Stimulated activated CD4-positive, alpha-beta T cell treated with anti-CD3 and anti-CD28 coated beads, Interleukin-4, amount 100 ng/mL, for 1 hour (primary cell): ENCODE data around the gene AMN1.
"Not testable (repeated sequence)": the region's sequence is repeated elsewhere in the genome, so short reads cannot be mapped to it uniquely, and the experiment has no call there.

ENCODE experiments used
- DNase-seq: peaks from one replicate; pipeline ENCODE4 v3.0.0-alpha.2; 2020

AMN1 gene

GRCh38 chr12:31732926-31733548 is 4.2 kb upstream of the AMN1 start:
- no peak for DNase-seq

GRCh38 chr12:31731203-31731602 is 2.4 kb upstream of the AMN1 start:
- DNase-seq = not testable (repeated sequence)

DNA sequence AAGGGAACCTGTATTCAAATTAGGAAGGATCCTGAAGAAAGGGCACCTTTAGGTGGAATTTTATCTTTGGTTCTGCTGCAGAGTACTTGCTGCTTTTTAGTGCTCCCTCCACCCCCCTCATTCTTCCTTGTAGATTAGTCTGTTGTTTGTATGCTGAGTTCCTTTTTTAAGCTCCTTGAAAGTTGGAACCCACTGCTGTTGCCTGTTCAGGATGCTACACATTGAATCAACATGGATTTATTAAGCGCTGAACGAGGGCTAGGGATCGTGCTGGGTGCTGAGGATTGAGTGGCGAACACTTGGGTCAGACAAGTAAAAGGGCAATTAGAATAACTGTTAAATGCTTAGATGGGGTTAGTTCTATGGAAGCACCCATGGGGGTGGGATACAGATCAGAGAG is 884 bp upstream of the AMN1 start:
- no peak for DNase-seq

GRCh38 chr12:31728289-31728916 is 418 bp downstream of the AMN1 start:
- DNase-seq = peak; percentile 27

DNA sequence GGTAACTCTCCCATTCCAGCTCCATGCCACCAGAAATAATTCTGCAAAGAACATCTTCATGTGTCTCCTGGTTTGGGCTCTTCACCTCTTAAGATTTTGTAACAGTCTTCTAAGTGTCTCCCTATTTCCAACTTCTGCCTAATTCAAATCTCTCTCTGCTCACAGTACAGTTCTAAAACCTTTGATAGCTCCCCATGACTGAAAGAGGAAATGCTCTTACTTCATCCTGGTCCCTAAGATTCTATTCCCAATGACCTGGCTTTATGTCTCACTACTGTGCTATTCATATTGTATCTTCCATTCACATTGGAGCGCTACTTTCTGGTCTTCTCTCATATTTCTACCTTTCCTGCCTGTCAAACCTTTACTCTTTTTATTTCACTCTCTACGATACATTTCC is 1.6 kb downstream of the AMN1 start:
- no peak for DNase-seq

GRCh38 chr12:31726575-31726974 is 2.2 kb downstream of the AMN1 start:
- no peak for DNase-seq

DNA sequence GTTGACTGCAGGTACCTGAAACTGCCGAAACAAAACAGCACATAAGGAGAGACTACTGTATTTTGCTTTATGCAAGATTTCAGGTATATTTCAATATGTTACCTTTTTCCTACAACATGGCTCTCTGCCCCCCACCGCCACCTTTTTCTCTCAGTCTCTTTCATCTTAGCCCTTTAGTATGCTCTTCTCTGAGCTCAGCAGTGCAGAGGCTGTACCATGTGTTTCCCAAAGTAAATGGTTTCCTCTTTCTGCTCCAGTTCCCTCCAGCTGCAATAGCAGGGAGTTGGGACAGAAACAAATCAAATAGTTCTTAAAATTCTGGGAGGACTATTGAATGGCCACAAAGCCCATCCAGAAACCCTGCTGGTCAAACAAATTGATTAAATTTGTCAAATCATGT is 4.3 kb downstream of the AMN1 start:
- DNase-seq = no peak

- DNase-seq = no peak
These were observed 6.2 kb downstream of the AMN1 start for GRCh38 chr12:31722580-31722979.

DNA sequence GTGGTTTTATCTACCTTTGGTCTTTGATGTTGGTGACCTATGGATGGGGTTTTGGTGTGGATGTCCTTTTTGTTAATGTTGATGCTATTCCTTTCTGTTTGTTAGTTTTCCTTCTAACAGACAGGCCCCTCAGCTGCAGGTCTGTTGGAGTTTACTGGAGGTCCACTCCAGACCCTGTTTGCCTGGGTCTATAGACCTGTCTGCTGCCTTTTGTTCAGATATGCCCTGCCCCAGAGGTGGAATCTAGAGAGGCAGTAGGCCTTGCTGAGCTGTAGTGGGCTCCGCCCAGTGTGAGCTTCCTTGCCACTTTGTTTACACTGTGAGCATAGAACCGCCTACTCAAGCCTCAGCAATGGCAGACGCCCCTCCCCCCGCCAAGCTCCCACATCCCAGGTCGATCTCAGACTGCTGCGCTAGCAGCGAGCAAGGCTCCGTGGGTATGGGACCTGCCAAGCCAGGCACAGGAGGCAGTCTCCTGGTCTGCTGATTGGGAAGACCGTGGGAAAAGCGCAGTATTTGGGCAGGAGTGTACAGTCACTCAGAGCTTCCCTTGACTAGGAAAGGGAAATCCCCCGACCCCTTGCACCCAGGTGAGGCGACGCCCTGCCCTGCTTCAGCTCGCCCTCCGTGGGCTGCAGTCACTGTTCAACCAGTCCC is 10.2 kb downstream of the AMN1 start:
- DNase-seq = not testable (repeated sequence)

- DNase-seq = not testable (repeated sequence)
These were observed 11.8 kb downstream of the AMN1 start for GRCh38 chr12:31716998-31717397.

DNA sequence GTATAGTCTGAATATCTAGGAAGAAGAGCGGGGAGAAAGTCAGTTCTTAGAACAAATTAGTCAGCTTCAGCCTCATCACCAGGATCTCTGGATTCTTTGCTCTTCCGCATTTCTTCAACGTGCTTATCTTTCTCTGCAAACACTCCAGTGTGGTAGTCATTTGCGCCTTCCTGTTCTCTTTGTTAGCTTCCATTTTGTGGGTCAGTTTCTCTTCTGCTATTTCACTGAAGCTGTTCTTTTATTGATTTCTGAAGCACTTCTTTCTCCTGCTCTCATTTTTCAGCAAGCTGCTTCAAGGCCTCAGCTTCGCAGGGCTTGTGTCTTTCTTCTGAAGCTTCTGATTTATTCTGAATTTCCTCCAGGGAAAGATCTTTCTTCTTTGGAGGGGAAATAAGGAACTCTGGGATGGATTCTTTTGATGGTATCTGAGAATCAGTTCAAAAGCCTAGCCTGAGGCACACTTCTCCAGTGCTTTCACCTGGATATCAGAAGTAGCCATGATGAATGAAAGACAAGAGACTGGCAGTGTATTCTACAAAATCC is 13.5 kb downstream of the AMN1 start:
- no peak for DNase-seq

DNA sequence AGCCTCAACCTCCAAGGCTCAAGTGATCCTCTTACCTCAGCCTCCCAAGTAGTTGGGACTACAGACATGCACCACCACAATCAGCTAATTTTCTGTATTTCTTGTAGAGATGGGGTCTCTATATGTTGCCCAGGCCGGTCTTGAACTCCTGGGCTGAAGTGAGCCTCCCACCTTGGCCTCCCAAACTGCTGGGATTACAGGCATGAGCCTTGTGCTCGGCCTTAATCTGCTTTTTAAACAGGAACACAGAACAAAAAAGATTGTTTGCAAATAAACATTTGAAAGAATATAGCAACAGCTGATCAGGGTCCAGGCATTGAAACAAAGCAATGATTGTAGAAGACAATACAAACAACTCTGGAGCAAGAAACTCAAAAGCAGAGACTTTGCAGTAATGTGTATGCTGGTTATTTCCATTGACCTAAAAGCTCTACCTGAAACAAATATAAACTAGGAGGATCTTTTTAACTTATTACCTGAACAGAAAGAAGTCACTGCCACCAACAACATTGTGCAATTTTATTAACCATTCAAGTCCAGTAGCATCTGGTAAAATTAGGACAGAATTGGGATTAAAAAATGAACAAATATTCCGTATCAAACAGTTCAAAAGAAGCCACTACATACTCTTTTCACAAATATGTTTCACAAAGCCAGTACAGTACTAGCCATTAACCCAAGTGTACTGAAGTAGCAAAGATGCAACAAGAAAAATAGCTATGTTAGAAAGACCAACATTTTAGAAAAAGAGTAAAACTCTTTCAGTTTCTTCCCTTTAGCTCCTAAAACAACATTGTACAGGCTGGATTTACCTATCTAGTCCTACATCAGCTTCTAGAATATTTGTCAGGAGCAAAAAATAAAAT is 14.2 kb downstream of the AMN1 start:
- no peak for DNase-seq

GRCh38 chr12:31712877-31713276 is 15.9 kb downstream of the AMN1 start:
- DNase-seq = no peak

DNA sequence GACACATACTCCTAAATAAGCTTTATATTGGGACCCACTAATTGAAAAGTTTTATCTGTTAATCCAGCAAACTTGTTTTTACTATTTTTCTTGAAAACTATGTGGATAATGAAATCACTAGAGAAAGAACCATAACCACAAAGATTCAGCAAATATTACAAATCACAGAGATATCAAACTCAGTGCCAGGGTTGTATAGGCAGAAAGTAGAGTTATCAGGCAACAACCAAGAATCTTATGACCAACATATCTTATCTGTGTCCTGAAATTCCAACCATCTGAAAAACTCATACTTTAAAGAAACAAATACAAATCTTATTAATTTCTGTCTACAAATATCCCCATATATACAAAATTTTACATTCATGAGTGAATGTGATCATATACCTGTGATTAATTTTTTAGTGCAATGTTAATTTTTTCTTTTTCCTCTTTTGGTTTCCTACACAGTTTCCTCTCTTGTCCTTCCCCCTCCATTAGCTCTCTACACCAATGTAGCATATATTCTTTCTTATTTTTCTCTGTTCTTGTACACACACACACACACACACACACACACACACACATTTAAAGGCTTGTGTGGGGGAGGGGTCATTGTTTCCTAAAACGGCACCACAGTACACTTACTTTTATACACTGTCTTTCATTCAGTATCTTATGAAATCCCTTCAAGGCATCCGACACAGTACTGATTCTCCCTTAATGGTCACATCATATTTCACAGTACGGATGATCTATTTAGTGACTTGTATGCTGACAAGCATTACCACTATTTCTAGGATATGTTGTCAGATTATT is 18.6 kb downstream of the AMN1 start:
- no peak for DNase-seq

DNA sequence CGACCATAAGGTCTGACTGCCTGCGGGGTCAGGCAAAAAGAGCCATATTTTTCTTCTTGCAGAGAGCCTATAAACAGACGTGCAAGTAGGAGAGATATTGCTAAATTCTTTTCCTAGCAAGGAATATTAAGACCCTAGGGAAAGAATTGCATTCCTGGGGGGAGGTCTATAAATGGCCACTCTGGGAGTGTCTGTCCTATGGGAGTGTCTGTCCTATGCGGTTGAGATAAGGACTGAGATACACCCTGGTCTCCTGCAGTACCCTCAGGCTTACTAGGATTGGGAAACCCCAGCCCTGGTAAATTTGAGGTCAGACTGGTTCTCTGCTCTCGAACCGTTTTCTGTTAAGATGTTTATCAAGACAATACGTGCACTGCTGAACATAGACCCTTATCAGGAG is 20.7 kb downstream of the AMN1 start:
- DNase-seq = not testable (repeated sequence)

DNA sequence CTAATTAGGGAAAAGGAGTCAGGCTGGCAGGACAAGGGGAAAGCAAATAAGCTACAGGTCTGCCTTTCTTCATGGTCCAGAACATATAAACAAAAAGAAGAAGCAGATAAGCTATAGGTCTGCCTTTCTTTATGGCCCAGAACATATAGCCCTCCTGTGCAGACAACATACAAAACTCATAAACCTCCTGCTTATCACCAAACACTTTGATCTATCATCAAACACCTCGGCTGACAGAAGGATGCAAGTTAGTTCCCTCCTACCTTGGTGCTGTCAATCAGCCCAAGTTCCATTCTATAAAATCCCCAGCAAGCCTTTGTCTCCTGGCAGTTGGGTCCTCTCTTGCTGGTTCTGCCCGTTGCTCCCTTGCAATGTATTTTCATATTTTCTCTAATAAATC is 23.2 kb downstream of the AMN1 start:
- no peak for DNase-seq

- DNase-seq = no peak
These were observed 26.8 kb downstream of the AMN1 start for GRCh38 chr12:31702047-31702446.

DNA sequence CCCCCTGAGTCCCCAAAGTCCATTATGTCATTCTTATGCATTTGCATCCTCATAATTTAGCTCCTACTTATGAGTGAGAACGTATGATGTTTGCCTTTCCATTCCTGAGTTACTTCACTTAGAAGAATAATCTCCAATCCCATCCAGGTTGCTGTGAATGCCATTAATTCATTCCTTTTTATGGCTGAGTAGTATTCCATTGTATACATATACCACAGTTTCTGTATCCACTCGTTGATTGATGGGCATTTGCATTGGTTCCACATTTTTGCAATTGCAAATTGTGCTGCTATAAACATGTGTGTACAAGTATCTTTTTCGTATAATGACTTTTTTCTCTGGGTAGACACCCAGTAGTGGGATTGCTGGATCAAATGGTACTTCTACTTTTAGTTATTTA is 38.9 kb downstream of the AMN1 start:
- DNase-seq = not testable (repeated sequence)

DNA sequence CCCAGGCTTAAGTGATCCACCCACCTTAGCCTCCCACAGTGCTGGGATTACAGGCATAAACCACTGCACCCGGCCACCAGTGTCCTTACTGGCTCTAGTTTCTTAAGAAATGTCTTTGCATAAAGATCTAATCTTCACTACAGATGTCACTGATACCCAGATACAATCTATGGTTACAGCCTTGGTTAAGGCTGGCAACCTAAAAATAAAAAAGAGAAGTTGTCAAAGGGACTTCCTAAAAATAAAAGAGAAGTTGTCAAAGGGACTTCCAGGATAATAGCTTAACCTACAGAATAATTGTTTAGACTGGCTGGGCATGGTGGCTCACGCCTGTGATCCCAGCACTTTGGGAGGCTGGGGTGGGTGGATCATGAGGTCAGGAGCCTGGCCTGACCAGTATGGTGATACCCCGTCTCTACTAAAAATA is 41.7 kb downstream of the AMN1 start:
- no peak for DNase-seq

- DNase-seq = no peak
These were observed 43.0 kb downstream of the AMN1 start for GRCh38 chr12:31685801-31686200.

- peak; percentile 50 for DNase-seq
These were observed 46.5 kb downstream of the AMN1 start for GRCh38 chr12:31682136-31682962.
